ENCODE data around the gene XAB2. TPM values are rescaled to one million over a fixed set of nuclear protein-coding genes. Genes with fewer than 3 reads are reported as not detected.

Gene XAB2
- total and polyA plus RNA-seq, 9 donors = 4.2 to 71.7 (median 50.8) TPM

DNA sequence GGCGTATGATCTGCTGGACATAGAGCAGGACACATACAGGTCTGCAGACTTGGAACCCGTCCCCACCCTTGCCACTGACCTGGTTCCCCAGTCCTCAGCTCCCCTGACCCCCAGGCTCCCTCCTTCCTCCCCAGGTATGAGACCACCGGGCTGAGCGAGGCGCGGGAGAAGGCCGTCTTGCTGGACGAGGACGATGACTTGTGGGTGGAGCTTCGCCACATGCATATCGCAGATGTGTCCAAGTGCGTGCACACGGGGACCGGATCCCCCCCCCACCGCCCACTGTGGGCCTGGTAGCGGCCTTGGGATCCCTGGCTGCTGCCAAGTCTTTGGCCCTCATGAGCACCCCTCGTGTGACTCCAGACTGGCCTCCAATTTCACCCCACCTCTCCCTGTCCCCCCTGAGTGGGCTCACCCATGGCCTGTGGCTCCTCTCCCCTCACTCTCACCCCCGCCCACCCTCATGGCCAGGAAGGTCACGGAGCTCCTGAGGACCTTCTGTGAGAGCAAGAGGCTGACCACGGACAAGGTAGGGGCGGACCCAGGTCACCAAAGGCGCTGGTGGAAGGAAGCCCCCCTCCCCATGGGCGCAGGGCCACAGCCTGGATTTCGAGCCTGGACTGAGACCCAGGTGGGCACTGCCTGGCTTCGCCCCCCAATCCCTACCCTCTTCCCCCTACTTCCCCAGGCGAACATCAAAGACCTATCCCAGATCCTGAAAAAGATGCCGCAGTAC, 13.1 kb upstream of the XAB2 start:
- Histone ChIP-seq H3K4me3 (no peak overlapping the region), H3K4me1 (ENCODE audit: insufficient read depth) (no peaks in the 10 kb centered on the region), H3K27me3 (no peaks in the 10 kb centered on the region), H3K27ac (no peak overlapping the region), H3K36me3 (no peaks in the 10 kb centered on the region), H3K9me3 (no peaks in the 10 kb centered on the region)
- TF ChIP-seq EP300 (IDR thresholded peaks at IDR 0.05) = no peak
- TF ChIP-seq, protein P1, sequence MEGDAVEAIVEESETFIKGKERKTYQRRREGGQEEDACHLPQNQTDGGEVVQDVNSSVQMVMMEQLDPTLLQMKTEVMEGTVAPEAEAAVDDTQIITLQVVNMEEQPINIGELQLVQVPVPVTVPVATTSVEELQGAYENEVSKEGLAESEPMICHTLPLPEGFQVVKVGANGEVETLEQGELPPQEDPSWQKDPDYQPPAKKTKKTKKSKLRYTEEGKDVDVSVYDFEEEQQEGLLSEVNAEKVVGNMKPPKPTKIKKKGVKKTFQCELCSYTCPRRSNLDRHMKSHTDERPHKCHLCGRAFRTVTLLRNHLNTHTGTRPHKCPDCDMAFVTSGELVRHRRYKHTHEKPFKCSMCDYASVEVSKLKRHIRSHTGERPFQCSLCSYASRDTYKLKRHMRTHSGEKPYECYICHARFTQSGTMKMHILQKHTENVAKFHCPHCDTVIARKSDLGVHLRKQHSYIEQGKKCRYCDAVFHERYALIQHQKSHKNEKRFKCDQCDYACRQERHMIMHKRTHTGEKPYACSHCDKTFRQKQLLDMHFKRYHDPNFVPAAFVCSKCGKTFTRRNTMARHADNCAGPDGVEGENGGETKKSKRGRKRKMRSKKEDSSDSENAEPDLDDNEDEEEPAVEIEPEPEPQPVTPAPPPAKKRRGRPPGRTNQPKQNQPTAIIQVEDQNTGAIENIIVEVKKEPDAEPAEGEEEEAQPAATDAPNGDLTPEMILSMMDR (IDR thresholded peaks at IDR 0.05) = no peak
- TF ChIP-seq POLR2A (IDR thresholded peaks at IDR 0.05) = no peak
- WGBS, 3 donors = 74 to 82% (median 80%) methylated on average over 23 to 27 of the region's 27 CpGs
- DNase-seq = no peak
- intact Hi-C loops (cut with DNase I) = loop anchor here in 1 of 4 donors (10.0 kb wide), 1 partner anchor 162 kb away; no protein-coding TSS in a partner anchor

DNA sequence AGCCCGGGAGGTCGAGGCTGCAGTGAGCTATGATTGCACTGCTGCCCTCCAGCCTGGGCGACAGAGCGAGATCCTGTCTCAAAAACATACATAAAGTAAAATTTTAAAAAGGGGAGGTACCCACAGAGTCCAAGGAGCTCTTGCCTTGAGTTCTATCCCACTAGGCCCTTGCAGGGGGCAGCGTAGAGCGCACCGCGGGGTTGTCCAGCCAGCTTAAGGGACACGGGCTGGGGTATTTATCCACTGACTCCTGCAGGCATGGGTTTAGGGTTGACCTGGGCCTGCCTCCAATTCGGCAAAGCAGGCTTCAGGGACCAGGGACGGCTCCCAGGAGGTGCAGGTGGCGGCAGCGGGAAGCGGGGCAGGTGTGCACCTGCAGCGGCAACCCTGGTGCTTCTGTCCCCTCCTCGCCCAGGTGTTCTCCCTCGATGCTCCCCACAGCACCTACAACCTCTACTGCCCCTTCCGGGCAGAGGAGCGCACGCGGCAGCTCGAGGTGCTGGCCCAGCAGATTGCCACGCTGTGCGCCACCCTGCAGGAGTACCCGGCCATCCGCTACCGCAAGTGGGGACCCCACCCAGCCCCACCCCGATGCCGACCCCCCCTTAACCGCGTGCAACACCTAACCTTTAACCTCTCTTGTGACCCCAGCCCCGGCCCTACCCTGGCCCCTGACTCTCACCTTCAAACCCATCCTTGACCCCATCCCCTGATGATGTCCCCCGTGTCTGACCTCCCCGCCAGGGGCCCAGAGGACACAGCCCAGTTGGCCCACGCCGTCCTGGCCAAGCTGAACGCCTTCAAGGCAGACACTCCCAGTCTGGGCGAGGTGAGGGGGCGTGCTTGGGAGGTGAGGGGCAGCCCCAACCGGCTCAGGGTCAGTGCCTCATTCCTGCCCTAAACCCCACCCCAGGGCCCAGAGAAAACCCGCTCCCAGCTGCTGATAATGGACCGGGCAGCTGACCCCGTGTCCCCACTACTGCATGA, 12.2 kb upstream of the XAB2 start:
- no peak for DNase-seq

DNA sequence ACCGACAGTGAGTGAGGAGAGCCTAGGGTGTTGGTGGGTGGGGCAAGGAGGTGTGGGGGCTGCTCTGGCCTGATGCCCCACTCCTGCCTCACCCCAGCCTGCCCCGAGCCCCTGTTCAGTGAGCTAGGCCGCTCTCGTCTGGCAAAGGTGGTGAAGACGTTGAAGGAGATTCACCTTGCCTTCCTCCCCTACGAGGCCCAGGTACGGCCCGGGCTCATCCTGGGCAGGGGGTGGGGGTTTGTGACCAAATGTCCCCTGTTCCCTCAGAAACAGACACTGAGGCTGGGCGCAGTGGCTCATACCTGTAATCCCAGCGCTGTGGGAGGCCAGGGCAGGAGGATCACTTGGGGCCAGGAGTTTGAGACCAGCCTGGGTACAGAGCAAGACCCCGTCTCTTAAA, 11.5 kb upstream of the XAB2 start:
- no peaks in the 10 kb centered on the region for H3K9me3 ChIP-seq
- H3K36me3 ChIP-seq = no peaks in the 10 kb centered on the region
- no peaks in the 10 kb centered on the region for H3K27me3 ChIP-seq
- no peak overlapping the region for H3K4me3 ChIP-seq
- no peak overlapping the region for H3K27ac ChIP-seq
- 84 to 89% (median 88%) methylated on average over 11 of the region's 11 CpGs for WGBS, 3 donors
- no peak for DNase-seq
- TF ChIP-seq EP300 (IDR thresholded peaks at IDR 0.05) (no peak), POLR2A (IDR thresholded peaks at IDR 0.05) (no peak)
- TF ChIP-seq, protein P1 (IDR thresholded peaks at IDR 0.05) = no peak
- intact Hi-C loops (cut with DNase I) = loop anchor here in 1 of 4 donors (10.0 kb wide), 1 partner anchor 164 kb away; no protein-coding TSS in a partner anchor
- no peaks in the 10 kb centered on the region for H3K4me1 ChIP-seq (ENCODE audit: insufficient read depth)

More for the DNA sequence above, 12.2 kb upstream of the XAB2 start:
- intact Hi-C loops (cut with DNase I) = loop anchor here in 1 of 4 donors (10.0 kb wide), 1 partner anchor 163 kb away; no protein-coding TSS in a partner anchor
- no peaks in the 10 kb centered on the region for H3K27me3 ChIP-seq
- H3K36me3 ChIP-seq = no peaks in the 10 kb centered on the region
- no peak overlapping the region for H3K27ac ChIP-seq
- no peaks in the 10 kb centered on the region for H3K9me3 ChIP-seq
- H3K4me3 ChIP-seq = no peak overlapping the region
- WGBS, 3 donors = 75 to 82% (median 79%) methylated on average over 42 to 43 of the region's 43 CpGs
- TF ChIP-seq POLR2A (IDR thresholded peaks at IDR 0.05) = no peak
- no peak for TF ChIP-seq EP300 (IDR thresholded peaks at IDR 0.05)
- TF ChIP-seq, protein P1 (IDR thresholded peaks at IDR 0.05) = no peak
- no peaks in the 10 kb centered on the region for H3K4me1 ChIP-seq (ENCODE audit: insufficient read depth)

DNA sequence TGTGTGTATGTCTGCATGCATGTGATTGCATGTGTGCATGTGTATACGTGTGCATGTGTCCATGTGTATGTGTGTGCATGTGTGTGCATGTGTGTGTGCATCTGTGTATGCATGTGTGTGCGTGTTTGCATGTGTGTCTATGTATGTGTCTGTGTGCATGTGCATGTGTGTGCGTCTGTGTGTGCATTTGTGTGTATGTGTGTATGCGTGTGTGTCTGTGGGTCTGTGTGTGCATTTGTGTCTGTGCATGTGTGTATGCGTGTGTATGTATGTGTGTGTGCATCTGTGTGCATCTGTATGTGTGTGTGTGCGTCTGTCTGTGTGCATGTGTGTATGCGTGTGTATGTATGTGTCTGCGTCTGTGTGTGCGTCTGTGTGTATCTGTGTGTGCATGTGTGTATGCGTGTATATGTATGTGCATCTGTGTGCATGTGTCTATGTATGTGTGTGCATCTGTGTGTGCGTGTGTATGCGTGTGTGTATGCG, 10.6 kb upstream of the XAB2 start:
- no peak for DNase-seq
- Histone ChIP-seq H3K4me3 (no peak overlapping the region), H3K36me3 (no peaks in the 10 kb centered on the region), H3K27ac (no peak overlapping the region), H3K4me1 (ENCODE audit: insufficient read depth) (no peaks in the 10 kb centered on the region), H3K27me3 (no peaks in the 10 kb centered on the region), H3K9me3 (no peaks in the 10 kb centered on the region)
- intact Hi-C loops (cut with DNase I) = loop anchor here in 1 of 4 donors (10.0 kb wide), 1 partner anchor 165 kb away; no protein-coding TSS in a partner anchor
- 93 to 95% (median 94%) methylated on average over 13 of the region's 13 CpGs for WGBS, 3 donors
- TF ChIP-seq, protein P1 (IDR thresholded peaks at IDR 0.05) = no peak
- TF ChIP-seq POLR2A (IDR thresholded peaks at IDR 0.05) (no peak), EP300 (IDR thresholded peaks at IDR 0.05) (no peak)

All from ovary (tissue), 9 donors.